MM.1S (cell line): ENCODE data around the gene MSX2.

Source experiments
- DNase-seq: peaks from one replicate; pipeline ENCODE4 v3.0.0-alpha.2; 2015
- H2AFZ ChIP-seq: fragments of 300-600 bp; sonication (generic); 2 replicates; pipeline ENCODE4 v1.6.0; 2016; ENCODE audit warnings: antibody characterized with exemption, low read length
- H3F3A ChIP-seq: fragments of 300-600 bp; sonication (generic); 2 replicates; pipeline ENCODE4 v1.6.1; 2016; ENCODE audit warnings: mild to moderate bottlenecking, antibody characterized with exemption, low read length, moderate library complexity, mixed read lengths; ENCODE audit not compliant: insufficient read depth
- H3K27ac ChIP-seq: fragments of 300-600 bp; sonication (generic); 2 replicates; pipeline ENCODE4 v1.5.1; 2016; ENCODE audit warnings: mild to moderate bottlenecking, low read length
- H3K27me3 ChIP-seq: fragments of 300-600 bp; sonication (generic); replicated peaks from 2 replicates; pipeline ENCODE4 v1.6.0; 2016; ENCODE audit warnings: low read length; ENCODE audit not compliant: insufficient read depth
- H3K36me3 ChIP-seq: fragments of 300-600 bp; sonication (generic); replicated peaks from 2 replicates; pipeline ENCODE4 v1.6.1; 2016; ENCODE audit warnings: mild to moderate bottlenecking, low read length, mixed read lengths; ENCODE audit not compliant: insufficient read depth
- H3K4me1 ChIP-seq: fragments of 300-600 bp; sonication (generic); 2 replicates; pipeline ENCODE4 v1.6.1; 2016; ENCODE audit warnings: low read length, mixed read lengths
- H3K4me2 ChIP-seq: fragments of 300-600 bp; sonication (generic); 2 replicates; pipeline ENCODE4 v1.6.0; 2016; ENCODE audit warnings: low read depth, low read length
- H3K4me3 ChIP-seq: fragments of 300-600 bp; sonication (generic); 2 replicates; pipeline ENCODE4 v1.5.1; 2016; ENCODE audit warnings: low read length, mixed read lengths
- H3K79me2 ChIP-seq: fragments of 300-600 bp; sonication (generic); 2 replicates; pipeline ENCODE4 v1.6.1; 2016; ENCODE audit warnings: mixed run types, low read length, mixed read lengths
- H3K9ac ChIP-seq: fragments of 300-600 bp; sonication (generic); 2 replicates; pipeline ENCODE4 v1.6.1; 2016; ENCODE audit warnings: low read length, mixed read lengths
- H3K9me2 ChIP-seq: fragments of 300-600 bp; sonication (generic); replicated peaks from 2 replicates; pipeline ENCODE4 v1.6.1; 2016; ENCODE audit warnings: mild to moderate bottlenecking, low read length, mixed read lengths; ENCODE audit not compliant: insufficient read depth
- H3K9me3 ChIP-seq: fragments of 300-600 bp; sonication (generic); replicated peaks from 2 replicates; pipeline ENCODE4 v1.6.1; 2016; ENCODE audit warnings: mild to moderate bottlenecking, low read length, mixed read lengths; ENCODE audit not compliant: insufficient read depth
- H4K20me1 ChIP-seq: fragments of 300-600 bp; sonication (generic); 2 replicates; pipeline ENCODE4 v1.6.1; 2016; ENCODE audit warnings: mild to moderate bottlenecking, low read length, moderate library complexity, mixed read lengths; ENCODE audit not compliant: insufficient read depth
- CTCF ChIP-seq: fragments of 300-600 bp; sonication (generic); IDR thresholded peaks from 2 replicates; pipeline ENCODE4 v1.5.1; 2016; ENCODE audit warnings: antibody characterized with exemption, low read length, mixed read lengths
- EZH2 ChIP-seq: fragments of 300-600 bp; sonication (generic); optimal IDR thresholded peaks from 2 replicates; pipeline ENCODE3; 2017; ENCODE audit warnings: low read depth, mild to moderate bottlenecking, antibody characterized with exemption, low read length, mixed read lengths
- EZH2phosphoT487 ChIP-seq: fragments of 300-600 bp; sonication (generic); IDR thresholded peaks from 2 replicates; pipeline ENCODE4 v1.6.1; 2018; ENCODE audit warnings: antibody characterized with exemption, low read length

The MSX2 gene

DNA sequence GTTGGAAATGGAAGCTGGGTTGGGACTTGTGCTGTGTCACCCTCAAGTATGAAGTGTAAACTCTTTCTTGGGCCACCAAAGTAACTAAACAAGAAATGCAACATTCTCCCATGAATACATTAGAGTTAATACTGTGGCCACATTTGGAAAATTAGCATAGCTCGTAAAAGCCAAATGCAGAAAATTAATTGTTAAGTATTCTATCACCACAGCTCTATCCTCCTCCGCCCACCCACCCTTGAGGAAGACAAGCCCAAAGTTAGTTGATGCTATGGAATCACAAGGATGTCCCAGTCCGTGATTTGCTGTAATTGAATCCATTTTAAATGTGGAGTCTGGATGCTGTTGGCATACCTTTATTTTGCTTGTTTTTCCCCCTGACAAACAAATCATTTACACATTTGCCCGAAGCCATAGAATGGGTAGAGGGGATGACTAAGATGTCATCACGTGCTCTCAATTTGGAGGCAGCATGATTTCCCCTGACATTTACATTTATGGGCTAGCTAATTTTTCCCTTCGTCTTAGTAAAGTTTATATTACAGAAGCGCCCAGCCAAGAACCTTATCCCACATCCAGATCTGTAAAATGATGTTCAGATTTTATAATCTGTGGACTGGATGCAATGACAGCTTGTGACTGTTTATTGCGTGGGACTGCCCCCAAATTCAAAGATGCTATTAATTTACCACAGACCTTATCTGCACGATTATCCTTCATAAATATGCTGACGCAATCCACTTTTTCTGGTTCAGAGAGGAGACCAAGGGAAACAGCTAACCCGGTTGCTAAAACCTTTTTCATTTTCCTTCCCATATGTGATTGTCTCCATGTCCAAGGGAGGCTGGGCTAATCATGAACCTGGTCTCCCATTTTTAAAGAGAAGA is 3.7 kb downstream of the MSX2 start:
- DNase-seq = no peak

DNA sequence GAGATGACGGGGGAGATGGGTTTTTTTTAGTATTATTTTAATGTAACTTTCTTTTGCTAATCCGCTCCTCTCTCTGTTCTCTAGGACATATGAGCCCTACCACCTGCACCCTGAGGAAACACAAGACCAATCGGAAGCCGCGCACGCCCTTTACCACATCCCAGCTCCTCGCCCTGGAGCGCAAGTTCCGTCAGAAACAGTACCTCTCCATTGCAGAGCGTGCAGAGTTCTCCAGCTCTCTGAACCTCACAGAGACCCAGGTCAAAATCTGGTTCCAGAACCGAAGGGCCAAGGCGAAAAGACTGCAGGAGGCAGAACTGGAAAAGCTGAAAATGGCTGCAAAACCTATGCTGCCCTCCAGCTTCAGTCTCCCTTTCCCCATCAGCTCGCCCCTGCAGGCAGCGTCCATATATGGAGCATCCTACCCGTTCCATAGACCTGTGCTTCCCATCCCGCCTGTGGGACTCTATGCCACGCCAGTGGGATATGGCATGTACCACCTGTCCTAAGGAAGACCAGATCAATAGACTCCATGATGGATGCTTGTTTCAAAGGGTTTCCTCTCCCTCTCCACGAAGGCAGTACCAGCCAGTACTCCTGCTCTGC is 4.8 kb downstream of the MSX2 start:
- TF ChIP-seq EZH2phosphoT487 (no peak), CTCF (no peak), EZH2 (no peak)
- no peaks in the 10 kb centered on the region for H3K4me1 ChIP-seq
- no peaks in the 10 kb centered on the region for H3K36me3 ChIP-seq
- H4K20me1 ChIP-seq = no peaks in the 10 kb centered on the region
- no peaks in the 10 kb centered on the region for H3K9me2 ChIP-seq
- H3K79me2 ChIP-seq = no peaks in the 10 kb centered on the region
- no peak overlapping the region for H3K27ac ChIP-seq
- H3K4me3 ChIP-seq = no peak overlapping the region
- peaks cover 16% of the 10 kb centered on the region for H3K27me3 ChIP-seq
- no peak for DNase-seq
- H3F3A ChIP-seq = no peaks in the 10 kb centered on the region
- H3K9ac ChIP-seq = no peak overlapping the region
- H2AFZ ChIP-seq = no peak overlapping the region
- H3K9me3 ChIP-seq = no peaks in the 10 kb centered on the region
- H3K4me2 ChIP-seq = no peak overlapping the region

More for the DNA sequence above, 3.7 kb downstream of the MSX2 start:
- H3K4me2 ChIP-seq = no peak overlapping the region
- no peaks in the 10 kb centered on the region for H3K9me3 ChIP-seq
- no peak overlapping the region for H2AFZ ChIP-seq
- H3K9me2 ChIP-seq = no peaks in the 10 kb centered on the region
- H4K20me1 ChIP-seq = no peaks in the 10 kb centered on the region
- H3K4me3 ChIP-seq = no peak overlapping the region
- TF ChIP-seq EZH2phosphoT487 = no peak
- TF ChIP-seq EZH2 = no peak
- TF ChIP-seq CTCF = no peak
- no peak overlapping the region for H3K27ac ChIP-seq
- H3K27me3 ChIP-seq = peaks cover 9% of the 10 kb centered on the region; the same call in 1 of the 2 replicates
- H3F3A ChIP-seq = no peaks in the 10 kb centered on the region
- no peaks in the 10 kb centered on the region for H3K36me3 ChIP-seq
- no peaks in the 10 kb centered on the region for H3K4me1 ChIP-seq
- H3K79me2 ChIP-seq = no peaks in the 10 kb centered on the region
- no peak overlapping the region for H3K9ac ChIP-seq

- Histone ChIP-seq H4K20me1 (no peaks in the 10 kb centered on the region), H3K27ac (no peak overlapping the region), H3F3A (no peaks in the 10 kb centered on the region), H2AFZ (no peak overlapping the region), H3K9me3 (no peaks in the 10 kb centered on the region), H3K27me3 (peaks cover 30% of the 10 kb centered on the region), H3K9me2 (no peaks in the 10 kb centered on the region), H3K4me2 (no peak overlapping the region), H3K36me3 (no peaks in the 10 kb centered on the region), H3K79me2 (no peaks in the 10 kb centered on the region), H3K4me3 (no peak overlapping the region), H3K9ac (no peak overlapping the region), H3K4me1 (no peaks in the 10 kb centered on the region)
- TF ChIP-seq CTCF (no peak), EZH2phosphoT487 (no peak), EZH2 (no peak)
- no peak for DNase-seq
These were observed 7.0 kb downstream of the MSX2 start for GRCh38 chr5:174731214-174732035.
